ENCODE results near the gene DISP3.

DISP3 gene

DNA sequence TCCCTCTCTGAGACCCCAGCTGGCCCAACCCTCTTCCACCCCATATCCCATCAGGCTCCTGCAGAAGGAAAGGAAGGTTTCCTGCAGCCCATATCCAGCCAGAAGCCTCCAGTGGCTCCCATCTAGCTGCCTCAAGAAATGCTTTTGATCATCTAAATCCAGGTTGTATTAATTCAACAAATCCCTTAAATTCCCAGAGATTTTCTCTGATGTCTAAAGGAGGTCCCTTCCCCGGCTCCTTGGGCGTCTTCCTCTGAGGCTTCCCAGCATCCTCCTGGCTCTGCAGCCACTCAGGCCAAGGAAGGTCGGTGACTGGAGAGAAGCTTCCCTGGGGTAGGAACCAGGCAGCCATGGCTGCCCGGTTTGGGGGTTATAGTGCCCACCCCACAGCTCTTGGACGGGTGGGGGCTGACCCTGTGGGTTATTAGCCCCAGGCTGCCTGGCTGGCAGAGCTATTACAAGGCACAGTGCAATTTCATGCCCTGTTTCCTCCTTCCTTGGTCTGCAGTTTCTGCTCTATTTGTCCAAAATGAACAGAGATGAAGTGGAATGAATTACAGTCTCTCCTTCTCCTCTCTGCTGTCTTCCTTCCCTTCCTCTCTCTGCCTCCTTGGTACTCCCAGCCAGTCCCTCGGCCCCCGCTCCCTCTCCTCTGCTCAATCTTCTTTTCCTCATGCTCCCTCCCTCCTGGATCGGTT, 34.8 kb upstream of the DISP3 start:
- Histone ChIP-seq H3K4me1 (ENCODE audit: control insufficient read depth in 1 of 2, insufficient read depth in 2 of 2, low read length in 2 of 2) (no peaks in the 10 kb centered on the region), H3K9me3 (ENCODE audit: control insufficient read depth in 1 of 2, low read length in 2 of 2) (no peaks in the 10 kb centered on the region), H3K4me3 (ENCODE audit: low read depth in 1 of 2, low read length in 2 of 2) (no peak overlapping the region), H3K36me3 (ENCODE audit: control insufficient read depth in 1 of 2, insufficient read depth in 2 of 2, low read length in 2 of 2) (no peaks in the 10 kb centered on the region), H3K9ac (ENCODE audit: low read depth in 1 of 2, low read length in 2 of 2) (no peak overlapping the region), H3K27me3 (ENCODE audit: control insufficient read depth in 1 of 2, insufficient read depth in 2 of 2, low read length in 2 of 2) (peaks cover 8 to 24% of the 10 kb centered on the region in 2 donors), H3K27ac (ENCODE audit: low read depth, low read length) (no peak overlapping the region)

- no peaks in the 10 kb centered on the region for H3K4me1 ChIP-seq (ENCODE audit: control insufficient read depth in 1 of 2, insufficient read depth in 2 of 2, low read length in 2 of 2)
- H3K36me3 ChIP-seq (ENCODE audit: control insufficient read depth in 1 of 2, insufficient read depth in 2 of 2, low read length in 2 of 2), result no peaks in the 10 kb centered on the region
- peaks cover 8 to 20% of the 10 kb centered on the region in 2 donors for H3K27me3 ChIP-seq (ENCODE audit: control insufficient read depth in 1 of 2, insufficient read depth in 2 of 2, low read length in 2 of 2)
- H3K4me3 ChIP-seq (ENCODE audit: low read depth in 1 of 2, low read length in 2 of 2), result no peak overlapping the region
- no peak overlapping the region for H3K9ac ChIP-seq (ENCODE audit: low read depth in 1 of 2, low read length in 2 of 2)
- H3K27ac ChIP-seq (ENCODE audit: low read depth, low read length), result no peak overlapping the region
- no peaks in the 10 kb centered on the region for H3K9me3 ChIP-seq (ENCODE audit: control insufficient read depth in 1 of 2, low read length in 2 of 2)
Observed at GRCh38 chr1:11444907-11445306, 34.0 kb upstream of the DISP3 start.

DNA sequence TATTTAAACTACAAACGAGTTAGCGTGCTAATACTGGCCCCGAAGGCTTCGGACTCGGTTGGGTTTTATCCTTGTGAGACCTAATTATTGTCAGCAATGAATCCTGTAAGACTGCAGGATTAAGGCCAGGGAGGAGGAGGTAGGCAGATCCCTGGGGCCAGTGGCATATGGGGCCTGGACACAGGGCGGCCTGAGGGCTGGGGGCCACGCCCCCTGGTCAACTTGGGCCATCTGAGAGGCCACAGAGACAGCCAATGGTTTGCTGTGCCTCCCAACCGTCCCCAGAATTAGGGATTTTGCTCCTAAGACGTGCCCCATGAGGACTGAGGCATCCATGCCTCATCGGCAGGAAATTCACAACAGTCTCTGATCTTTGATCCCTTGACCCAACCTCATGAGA, 31.1 kb upstream of the DISP3 start:
- H3K4me1 ChIP-seq (ENCODE audit: control insufficient read depth in 1 of 2, insufficient read depth in 2 of 2, low read length in 2 of 2), result no peaks in the 10 kb centered on the region
- no peak overlapping the region for H3K27ac ChIP-seq (ENCODE audit: low read depth, low read length)
- H3K36me3 ChIP-seq (ENCODE audit: control insufficient read depth in 1 of 2, insufficient read depth in 2 of 2, low read length in 2 of 2), result no peaks in the 10 kb centered on the region
- H3K9ac ChIP-seq (ENCODE audit: low read depth in 1 of 2, low read length in 2 of 2), result no peak overlapping the region
- no peaks in the 10 kb centered on the region for H3K9me3 ChIP-seq (ENCODE audit: control insufficient read depth in 1 of 2, low read length in 2 of 2)
- peaks cover 13 to 16% of the 10 kb centered on the region in 2 donors for H3K27me3 ChIP-seq (ENCODE audit: control insufficient read depth in 1 of 2, insufficient read depth in 2 of 2, low read length in 2 of 2)
- no peak overlapping the region for H3K4me3 ChIP-seq (ENCODE audit: low read depth in 1 of 2, low read length in 2 of 2)

DNA sequence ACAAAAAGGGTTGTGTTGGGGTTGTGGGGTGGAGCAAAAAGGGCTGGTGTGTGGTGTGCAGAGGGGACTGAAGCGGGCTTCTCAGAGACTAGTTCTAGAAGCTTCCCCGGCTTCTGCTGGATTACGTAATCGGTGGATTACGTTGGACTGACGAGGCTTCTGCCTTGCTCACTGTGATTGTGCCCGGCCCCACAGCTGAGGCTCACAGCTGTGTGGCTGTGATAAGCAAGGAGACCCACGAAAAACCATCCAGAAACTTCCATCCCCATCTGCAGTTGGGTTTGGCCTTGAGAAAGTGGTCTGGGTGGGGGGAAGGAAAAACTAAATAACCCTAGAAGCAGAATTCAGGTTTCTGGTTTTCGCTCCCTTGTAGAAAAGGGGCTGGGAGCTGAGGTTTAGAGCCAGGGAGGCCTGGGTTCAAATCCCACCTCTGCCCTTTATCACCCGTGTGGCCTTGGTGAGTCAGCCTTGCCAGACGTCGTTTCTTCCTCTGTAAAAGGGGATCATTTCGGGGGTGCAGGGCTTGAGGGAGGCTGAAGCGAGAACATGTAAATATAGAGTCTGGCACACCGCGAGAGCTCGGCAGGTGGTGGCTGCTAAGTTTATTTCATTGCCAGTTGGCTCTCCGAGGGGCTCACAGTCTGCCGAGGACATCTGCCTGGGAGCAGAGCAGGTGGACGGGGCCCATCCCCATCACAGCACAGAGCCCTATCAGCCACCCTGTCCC, 30.4 kb upstream of the DISP3 start:
- H3K9ac ChIP-seq (ENCODE audit: low read depth in 1 of 2, low read length in 2 of 2), result no peak overlapping the region
- H3K9me3 ChIP-seq (ENCODE audit: control insufficient read depth in 1 of 2, low read length in 2 of 2), result no peaks in the 10 kb centered on the region
- H3K27me3 ChIP-seq (ENCODE audit: control insufficient read depth in 1 of 2, insufficient read depth in 2 of 2, low read length in 2 of 2), result peaks cover 11 to 16% of the 10 kb centered on the region in 2 donors

GRCh38 chr1:11449100-11449403, 29.9 kb upstream of the DISP3 start:
- no peaks in the 10 kb centered on the region for H3K36me3 ChIP-seq (ENCODE audit: control insufficient read depth in 1 of 2, insufficient read depth in 2 of 2, low read length in 2 of 2)
- no peaks in the 10 kb centered on the region for H3K4me1 ChIP-seq (ENCODE audit: control insufficient read depth in 1 of 2, insufficient read depth in 2 of 2, low read length in 2 of 2)
- H3K27me3 ChIP-seq (ENCODE audit: control insufficient read depth in 1 of 2, insufficient read depth in 2 of 2, low read length in 2 of 2), result peaks cover 16% of the 10 kb centered on the region in 2 donors
- H3K4me3 ChIP-seq (ENCODE audit: low read depth in 1 of 2, low read length in 2 of 2), result no peak overlapping the region
- H3K9me3 ChIP-seq (ENCODE audit: control insufficient read depth in 1 of 2, low read length in 2 of 2), result no peaks in the 10 kb centered on the region
- no peak overlapping the region for H3K9ac ChIP-seq (ENCODE audit: low read depth in 1 of 2, low read length in 2 of 2)
- H3K27ac ChIP-seq (ENCODE audit: low read depth, low read length), result no peak overlapping the region

More for the DNA sequence above, 30.4 kb upstream of the DISP3 start:
- no peaks in the 10 kb centered on the region for H3K4me1 ChIP-seq (ENCODE audit: control insufficient read depth in 1 of 2, insufficient read depth in 2 of 2, low read length in 2 of 2)
- H3K4me3 ChIP-seq (ENCODE audit: low read depth in 1 of 2, low read length in 2 of 2), result no peak overlapping the region
- H3K36me3 ChIP-seq (ENCODE audit: control insufficient read depth in 1 of 2, insufficient read depth in 2 of 2, low read length in 2 of 2), result no peaks in the 10 kb centered on the region
- no peak overlapping the region for H3K27ac ChIP-seq (ENCODE audit: low read depth, low read length)

DNA sequence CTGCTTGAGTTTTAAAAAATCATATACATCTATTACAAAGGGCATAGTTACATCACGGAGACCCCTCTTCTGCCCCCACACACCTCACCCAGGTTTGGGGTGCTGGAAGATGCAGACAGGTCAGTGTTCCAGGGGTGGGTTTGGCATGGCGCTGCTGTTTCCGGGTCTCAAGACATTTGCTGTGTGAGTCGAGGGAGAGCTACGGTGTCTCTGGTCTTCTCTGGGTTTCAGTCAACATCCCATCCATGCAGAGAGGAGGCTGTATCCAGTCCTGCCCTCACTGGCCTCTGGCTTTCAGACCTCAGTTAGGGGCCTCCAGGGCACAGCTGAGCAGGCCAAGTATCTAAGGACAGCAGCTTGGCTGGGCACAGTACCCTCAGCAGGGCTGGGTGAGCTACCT, 28.6 kb upstream of the DISP3 start:
- Histone ChIP-seq H3K4me1 (ENCODE audit: control insufficient read depth in 1 of 2, insufficient read depth in 2 of 2, low read length in 2 of 2) (no peaks in the 10 kb centered on the region), H3K4me3 (ENCODE audit: low read depth in 1 of 2, low read length in 2 of 2) (no peak overlapping the region), H3K36me3 (ENCODE audit: control insufficient read depth in 1 of 2, insufficient read depth in 2 of 2, low read length in 2 of 2) (no peaks in the 10 kb centered on the region), H3K9me3 (ENCODE audit: control insufficient read depth in 1 of 2, low read length in 2 of 2) (no peaks in the 10 kb centered on the region), H3K9ac (ENCODE audit: low read depth in 1 of 2, low read length in 2 of 2) (no peak overlapping the region), H3K27ac (ENCODE audit: low read depth, low read length) (no peak overlapping the region), H3K27me3 (ENCODE audit: control insufficient read depth in 1 of 2, insufficient read depth in 2 of 2, low read length in 2 of 2) (peaks cover 12 to 15% of the 10 kb centered on the region in 2 donors)

DNA sequence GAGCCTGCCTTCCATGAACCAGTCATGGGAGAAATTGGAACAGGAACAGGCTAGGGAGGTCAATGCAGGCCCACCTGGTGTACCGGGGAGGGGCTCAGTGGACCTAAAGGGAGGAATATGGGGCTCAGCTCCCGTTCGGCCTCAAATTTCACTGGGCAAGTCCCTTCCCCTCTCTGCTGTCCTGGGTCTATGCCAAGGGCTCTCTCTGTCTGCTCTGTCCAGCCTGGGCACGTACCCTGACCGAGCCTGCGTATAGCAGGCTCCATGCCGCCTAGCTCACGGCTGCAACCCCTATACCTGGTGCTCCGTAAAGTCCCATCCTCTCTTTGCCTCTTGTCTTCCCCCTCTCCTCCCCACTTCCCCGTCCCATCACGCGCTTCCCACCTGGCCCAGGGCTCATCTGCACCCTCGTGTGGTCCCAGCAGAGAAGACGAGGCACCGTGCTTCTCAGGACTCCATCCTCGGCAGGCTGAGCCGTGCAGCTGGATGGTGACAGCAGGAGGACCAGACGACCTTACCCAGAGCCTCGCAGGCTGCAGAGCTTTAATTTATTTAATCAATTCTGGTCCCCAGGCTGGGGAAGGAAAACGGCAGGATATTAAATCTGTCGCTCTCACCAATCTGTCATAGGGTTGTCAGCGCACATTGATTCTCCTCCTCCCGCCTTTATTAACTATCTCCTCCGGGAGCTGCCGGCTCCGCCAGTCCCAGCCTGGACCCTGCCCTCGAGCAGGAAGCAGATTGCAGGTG, 25.0 kb upstream of the DISP3 start:
- H3K9ac ChIP-seq (ENCODE audit: low read depth in 1 of 2, low read length in 2 of 2), result no peak overlapping the region
- no peak overlapping the region for H3K4me3 ChIP-seq (ENCODE audit: low read depth in 1 of 2, low read length in 2 of 2)
- H3K9me3 ChIP-seq (ENCODE audit: control insufficient read depth in 1 of 2, low read length in 2 of 2), result no peaks in the 10 kb centered on the region
- no peaks in the 10 kb centered on the region for H3K4me1 ChIP-seq (ENCODE audit: control insufficient read depth in 1 of 2, insufficient read depth in 2 of 2, low read length in 2 of 2)
- no peak overlapping the region for H3K27ac ChIP-seq (ENCODE audit: low read depth, low read length)
- peaks cover 8 to 31% of the 10 kb centered on the region in 2 donors for H3K27me3 ChIP-seq (ENCODE audit: control insufficient read depth in 1 of 2, insufficient read depth in 2 of 2, low read length in 2 of 2)
- no peaks in the 10 kb centered on the region for H3K36me3 ChIP-seq (ENCODE audit: control insufficient read depth in 1 of 2, insufficient read depth in 2 of 2, low read length in 2 of 2)

GRCh38 chr1:11455967-11456570, 22.9 kb upstream of the DISP3 start:
- Histone ChIP-seq H3K27me3 (ENCODE audit: control insufficient read depth in 1 of 2, insufficient read depth in 2 of 2, low read length in 2 of 2) (peaks cover 0 to 35% of the 10 kb centered on the region in 2 donors), H3K9me3 (ENCODE audit: control insufficient read depth in 1 of 2, low read length in 2 of 2) (no peaks in the 10 kb centered on the region), H3K9ac (ENCODE audit: low read depth in 1 of 2, low read length in 2 of 2) (no peak overlapping the region), H3K4me1 (ENCODE audit: control insufficient read depth in 1 of 2, insufficient read depth in 2 of 2, low read length in 2 of 2) (no peaks in the 10 kb centered on the region), H3K4me3 (ENCODE audit: low read depth in 1 of 2, low read length in 2 of 2) (no peak overlapping the region), H3K36me3 (ENCODE audit: control insufficient read depth in 1 of 2, insufficient read depth in 2 of 2, low read length in 2 of 2) (no peaks in the 10 kb centered on the region), H3K27ac (ENCODE audit: low read depth, low read length) (no peak overlapping the region)

DNA sequence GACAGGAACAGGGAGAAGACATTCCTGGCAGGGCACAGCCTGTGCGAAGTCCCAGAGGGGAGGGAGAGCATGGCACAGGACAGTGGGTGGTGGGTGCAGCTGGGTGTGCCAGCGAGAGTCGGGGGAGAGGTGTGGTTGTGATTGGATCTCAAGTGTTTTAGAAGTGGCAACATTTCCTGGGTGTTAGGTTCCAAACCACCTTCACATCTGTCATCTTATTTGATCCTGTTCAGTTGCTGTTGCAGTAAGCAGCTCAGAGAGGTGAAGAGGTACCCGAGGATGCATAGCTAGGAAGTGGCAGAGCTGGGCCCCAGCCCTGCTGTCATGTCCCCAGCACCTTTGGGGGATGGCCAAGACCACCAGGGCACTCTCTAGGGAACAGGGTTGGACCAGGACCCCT, 22.0 kb upstream of the DISP3 start:
- Histone ChIP-seq H3K27ac (ENCODE audit: low read depth, low read length) (no peak overlapping the region), H3K4me1 (ENCODE audit: control insufficient read depth in 1 of 2, insufficient read depth in 2 of 2, low read length in 2 of 2) (no peaks in the 10 kb centered on the region), H3K4me3 (ENCODE audit: low read depth in 1 of 2, low read length in 2 of 2) (no peak overlapping the region), H3K9ac (ENCODE audit: low read depth in 1 of 2, low read length in 2 of 2) (no peak overlapping the region), H3K9me3 (ENCODE audit: control insufficient read depth in 1 of 2, low read length in 2 of 2) (no peaks in the 10 kb centered on the region), H3K27me3 (ENCODE audit: control insufficient read depth in 1 of 2, insufficient read depth in 2 of 2, low read length in 2 of 2) (peaks cover 0 to 33% of the 10 kb centered on the region in 2 donors), H3K36me3 (ENCODE audit: control insufficient read depth in 1 of 2, insufficient read depth in 2 of 2, low read length in 2 of 2) (no peaks in the 10 kb centered on the region)

- Histone ChIP-seq H3K9ac (ENCODE audit: low read depth in 1 of 2, low read length in 2 of 2) (no peak overlapping the region), H3K27me3 (ENCODE audit: control insufficient read depth in 1 of 2, insufficient read depth in 2 of 2, low read length in 2 of 2) (peaks cover 0 to 41% of the 10 kb centered on the region in 2 donors), H3K9me3 (ENCODE audit: control insufficient read depth in 1 of 2, low read length in 2 of 2) (no peaks in the 10 kb centered on the region), H3K27ac (ENCODE audit: low read depth, low read length) (no peak overlapping the region), H3K4me3 (ENCODE audit: low read depth in 1 of 2, low read length in 2 of 2) (no peak overlapping the region), H3K4me1 (ENCODE audit: control insufficient read depth in 1 of 2, insufficient read depth in 2 of 2, low read length in 2 of 2) (no peaks in the 10 kb centered on the region), H3K36me3 (ENCODE audit: control insufficient read depth in 1 of 2, insufficient read depth in 2 of 2, low read length in 2 of 2) (no peaks in the 10 kb centered on the region)
Observed at GRCh38 chr1:11458811-11459275, 20.1 kb upstream of the DISP3 start.
